IMR-90 (cell line): ENCODE results near the gene ZNF282. TPM values are rescaled to one million over a fixed set of nuclear protein-coding genes. Genes with fewer than 3 reads are reported as not detected.

Source experiments
- ATAC-seq: fragments of 200-7000 bp; cut with Tn5 transposase; 2 replicates; pipeline ENCODE4 v1.9.1; 2020; ENCODE audit warnings: low read depth, mild to moderate bottlenecking, moderate library complexity
- BruUV-seq: library from RNA; stranded (reverse); fragments of 400-500 nt; replicated peaks from 2 replicates; lab custom pipeline; 2021; lab: Mats Ljungman, UMichigan
- CTCF ChIA-PET: fragments of 300-600 bp; formaldehyde crosslinking; extraction: SDS; loops from one replicate; lab custom pipeline; 2021; ENCODE audit warnings: antibody characterized with exemption; lab: Yijun Ruan, JAX
- POLR2A ChIA-PET: fragments of 300-600 bp; sonication (Branson Sonifier 250); formaldehyde crosslinking; loops from one replicate; lab custom pipeline; 2022; ENCODE audit warnings: antibody characterized with exemption; ENCODE audit not compliant: unreplicated experiment; lab: Charles Lee
- DNase-seq: peaks from one replicate; pipeline ENCODE4 v3.0.0; 2013
- H2AFZ ChIP-seq: replicated peaks from 2 replicates; pipeline ENCODE3; 2013; ENCODE audit warnings: low read length, mild to moderate bottlenecking; ENCODE audit not compliant: poor library complexity
- H2AK5ac ChIP-seq: 2 replicates; pipeline ENCODE4 v1.6.1; 2013; ENCODE audit warnings: low read depth, low read length, inconsistent platforms
- H2AK9ac ChIP-seq: replicated peaks from 2 replicates; pipeline ENCODE3; 2013; ENCODE audit warnings: mild to moderate bottlenecking, low read depth, low read length, moderate library complexity; ENCODE audit not compliant: poor library complexity
- H2BK120ac ChIP-seq: 2 replicates; pipeline ENCODE4 v1.6.1; 2013; ENCODE audit warnings: low read depth, low read length, inconsistent platforms
- H2BK15ac ChIP-seq: 3 replicates; pipeline ENCODE4 v1.6.1; 2013; ENCODE audit warnings: low read depth, low read length, inconsistent platforms
- H2BK20ac ChIP-seq: 2 replicates; pipeline ENCODE4 v1.6.1; 2013; ENCODE audit warnings: low read depth, mild to moderate bottlenecking, inconsistent platforms, low read length, moderate library complexity
- H2BK5ac ChIP-seq: 2 replicates; pipeline ENCODE4 v1.6.1; 2013; ENCODE audit warnings: mild to moderate bottlenecking, low read depth, low read length, inconsistent platforms; ENCODE audit not compliant: poor library complexity, severe bottlenecking
- H3K14ac ChIP-seq: replicated peaks from 2 replicates; pipeline ENCODE4 v1.6.1; 2013; ENCODE audit warnings: low read depth, low read length, inconsistent platforms
- H3K18ac ChIP-seq: 2 replicates; pipeline ENCODE4 v1.6.1; 2013; ENCODE audit warnings: low read depth, low read length, control low read depth
- H3K23ac ChIP-seq: 2 replicates; pipeline ENCODE4 v1.6.1; 2013; ENCODE audit warnings: low read depth, low read length, inconsistent platforms
- H3K27ac ChIP-seq: 2 replicates; pipeline ENCODE4 v1.5.1; 2013; ENCODE audit warnings: mild to moderate bottlenecking, control low read depth, low read length; ENCODE audit not compliant: insufficient read depth
- H3K27me3 ChIP-seq: 2 replicates; pipeline ENCODE4 v1.6.1; 2013; ENCODE audit warnings: low read length; ENCODE audit not compliant: control insufficient read depth, insufficient read depth
- H3K36me3 ChIP-seq: 2 replicates; pipeline ENCODE4 v1.6.1; 2013; ENCODE audit warnings: low read length, mixed read lengths; ENCODE audit not compliant: control insufficient read depth, insufficient read depth
- H3K4ac ChIP-seq: 2 replicates; pipeline ENCODE4 v1.6.1; 2013; ENCODE audit warnings: low read depth, low read length, inconsistent platforms
- H3K4me1 ChIP-seq: 2 replicates; pipeline ENCODE4 v1.6.1; 2013; ENCODE audit warnings: low read length, mixed read lengths; ENCODE audit not compliant: control insufficient read depth, insufficient read depth
- H3K4me2 ChIP-seq: 2 replicates; pipeline ENCODE4 v1.6.1; 2013; ENCODE audit warnings: low read depth, mild to moderate bottlenecking, control low read depth, low read length, moderate library complexity
- H3K4me3 ChIP-seq: 2 replicates; pipeline ENCODE4 v1.5.1; 2013; ENCODE audit warnings: low read depth, mild to moderate bottlenecking, control low read depth, low read length, moderate library complexity; ENCODE audit not compliant: insufficient read depth
- H3K56ac ChIP-seq: 2 replicates; pipeline ENCODE4 v1.6.1; 2013; ENCODE audit warnings: low read length, inconsistent platforms; ENCODE audit not compliant: insufficient read depth; ENCODE audit errors: extremely low read depth
- H3K79me1 ChIP-seq, 2 experiments: 2 replicates each; pipeline ENCODE4 v1.6.1; 2013; ENCODE audit warnings: low read length in 2 of 2, inconsistent platforms in 1 of 2, low read depth in 1 of 2
- H3K9ac ChIP-seq: 2 replicates; pipeline ENCODE4 v1.6.1; 2013; ENCODE audit warnings: low read depth, low read length, control low read depth
- H3K9me1 ChIP-seq: 2 replicates; pipeline ENCODE4 v1.6.1; 2013; ENCODE audit warnings: low read length, inconsistent platforms; ENCODE audit not compliant: insufficient read depth
- H3K9me3 ChIP-seq: 2 replicates; pipeline ENCODE4 v1.6.1; 2013; ENCODE audit warnings: low read length; ENCODE audit not compliant: control insufficient read depth, insufficient read depth
- H4K20me1 ChIP-seq: 2 replicates; pipeline ENCODE4 v1.6.1; 2013; ENCODE audit warnings: low read length, inconsistent platforms; ENCODE audit not compliant: insufficient read depth
- H4K5ac ChIP-seq: 2 replicates; pipeline ENCODE4 v1.6.1; 2013; ENCODE audit warnings: mild to moderate bottlenecking, low read depth, low read length, control low read depth
- H4K8ac ChIP-seq, 2 experiments: 2 replicates each; pipeline ENCODE4 v1.6.1; 2013; ENCODE audit warnings: low read depth in 2 of 2, low read length in 2 of 2, control low read depth in 1 of 2, inconsistent platforms in 1 of 2
- H4K91ac ChIP-seq: 2 replicates; pipeline ENCODE4 v1.6.1; 2013; ENCODE audit warnings: low read depth, low read length, inconsistent platforms; ENCODE audit not compliant: insufficient read depth
- BHLHE40 ChIP-seq: fragments of 150-350 bp; IDR thresholded peaks from 2 replicates; pipeline ENCODE4 v1.6.1; 2016; ENCODE audit warnings: mild to moderate bottlenecking, low read depth, low read length
- CEBPB ChIP-seq: IDR thresholded peaks from 2 replicates; pipeline ENCODE4 v1.6.1; 2012; ENCODE audit warnings: low read depth, low read length, improper control_type of control experiment
- CHD1 ChIP-seq: IDR thresholded peaks from 2 replicates; pipeline ENCODE4 v1.6.1; 2012; ENCODE audit warnings: low read depth, low read length, improper control_type of control experiment
- CTCF ChIP-seq: conservative IDR thresholded peaks from 2 replicates; pipeline ENCODE4 v1.5.1; 2012; ENCODE audit warnings: mild to moderate bottlenecking, low read depth, low read length, improper control_type of control experiment
- ELK1 ChIP-seq: fragments of 150-350 bp; IDR thresholded peaks from 2 replicates; pipeline ENCODE4 v1.6.1; 2016; ENCODE audit warnings: low read depth, mild to moderate bottlenecking, low read length, moderate library complexity, borderline replicate concordance
- FOS ChIP-seq: fragments of 150-350 bp; IDR thresholded peaks from 2 replicates; pipeline ENCODE4 v1.6.1; 2016; ENCODE audit warnings: low read depth, low read length
- MAFK ChIP-seq: IDR thresholded peaks from 2 replicates; pipeline ENCODE4 v1.6.1; 2012; ENCODE audit warnings: low read depth, low read length, improper control_type of control experiment
- MAZ ChIP-seq: IDR thresholded peaks from 2 replicates; pipeline ENCODE4 v1.6.1; 2012; ENCODE audit warnings: low read depth, mild to moderate bottlenecking, low read length, improper control_type of control experiment, moderate library complexity, borderline replicate concordance
- MXI1 ChIP-seq: IDR thresholded peaks from 2 replicates; pipeline ENCODE4 v1.6.1; 2012; ENCODE audit warnings: low read depth, mild to moderate bottlenecking, low read length, moderate library complexity, borderline replicate concordance
- POLR2A ChIP-seq: IDR thresholded peaks from 2 replicates; pipeline ENCODE4 v1.6.1; 2012; ENCODE audit warnings: mild to moderate bottlenecking, low read depth, low read length
- RCOR1 ChIP-seq: IDR thresholded peaks from 2 replicates; pipeline ENCODE4 v1.6.1; 2012; ENCODE audit warnings: mild to moderate bottlenecking, low read length, improper control_type of control experiment; ENCODE audit not compliant: insufficient replicate concordance
- RFX5 ChIP-seq: IDR thresholded peaks from 2 replicates; pipeline ENCODE4 v1.8.0; 2012; ENCODE audit warnings: low read depth, mild to moderate bottlenecking, low read length, moderate library complexity
- SMC3 ChIP-seq: fragments of 150-350 bp; IDR thresholded peaks from 2 replicates; pipeline ENCODE4 v1.6.1; 2016; ENCODE audit warnings: low read depth, mild to moderate bottlenecking, antibody characterized with exemption, low read length, moderate library complexity
- USF2 ChIP-seq: fragments of 150-350 bp; IDR thresholded peaks from 2 replicates; pipeline ENCODE4 v1.6.1; 2017; ENCODE audit warnings: mild to moderate bottlenecking, antibody characterized with exemption, low read length, low read depth
- WGBS, 2 experiments: methylation state at CpG; one replicate each; pipeline versions ENCODE4 v1.1.5 to v1.1.7; 2013; ENCODE audit warnings: missing lambda C conversion rate in 2 of 2; ENCODE audit not compliant: insufficient read length in 1 of 2; ENCODE audit errors: extremely low coverage in 2 of 2; 5-methylcytosine and 5-hydroxymethylcytosine counted together
- dilution Hi-C: fragments of 300-500 bp; cut with HindIII; formaldehyde crosslinking; loops from one replicate; pipeline ENCODE4 v1.14.3; 2018; ENCODE audit warnings: low sequenced_read_pairs; ENCODE audit not compliant: unreplicated experiment
- in situ Hi-C: fragments of 300-500 bp; cut with MboI; formaldehyde crosslinking; loops from 3 replicates; pipeline ENCODE4 v1.14.3; 2019; ENCODE audit warnings: low sequenced_read_pairs, inconsistent platforms, mixed read lengths
- intact Hi-C: fragments of 100-400 bp; cut with micrococcal nuclease; formaldehyde crosslinking; loops from 2 replicates; pipeline ENCODE4 v1.10.0; 2022
- polyA plus RNA-seq, 3 experiments: library from polyadenylated mRNA; depleted of rRNA; stranded (reverse); fragments of >200 nt; gene quantifications; 2 replicates each; pipeline ENCODE4 v1.2.3, GENCODE V29; 2012; ENCODE audit warnings: low replicate concordance in 1 of 3
- total RNA-seq: library from RNA; depleted of rRNA; stranded (reverse); fragments of >200 nt; gene quantifications from 2 replicates; pipeline ENCODE4 v1.2.3, GENCODE V29; 2012

The ZNF282 gene
- total and polyA plus RNA-seq, 2 of the 4 experiments (the other 2 are of a cell fraction) = 7.2 to 11.9 TPM

GRCh38 chr7:149209518-149210269 lies 14.3 kb downstream of the ZNF282 start:
- Histone ChIP-seq H3K4me3 (no peak overlapping the region), H3K23ac (no peak overlapping the region), H3K27me3 (no peaks in the 10 kb centered on the region), H3K56ac (no peak overlapping the region), H3K18ac (no peak overlapping the region), H3K79me1 (peaks cover 16 to 35% of the 10 kb centered on the region in 2 experiments), H2AK9ac (no peak overlapping the region), H2BK5ac (no peak overlapping the region), H3K27ac (no peak overlapping the region), H3K4ac (no peak overlapping the region), H3K9ac (no peak overlapping the region), H3K4me2 (no peak overlapping the region), H3K9me3 (no peaks in the 10 kb centered on the region), H3K36me3 (peaks cover 75% of the 10 kb centered on the region), H2AK5ac (no peak overlapping the region), H4K5ac (no peak overlapping the region), H4K8ac (no peak overlapping the region), H4K20me1 (no peaks in the 10 kb centered on the region; the same call in 1 of the 2 replicates), H3K14ac (no peak overlapping the region), H2BK15ac (no peak overlapping the region), H4K91ac (no peak overlapping the region), H2AFZ (no peak overlapping the region), H3K4me1 (no peaks in the 10 kb centered on the region), H2BK20ac (no peak overlapping the region), H2BK120ac (no peak overlapping the region), H3K9me1 (peaks cover 11% of the 10 kb centered on the region; the same call in 1 of the 2 replicates)
- BruUV-seq = no TSS peak
- 100% methylated on average over 3 of the region's 7 CpGs; no CpG with 5 or more reads in 1 of the 2 experiments for WGBS, 2 experiments
- ChIA-PET POLR2A (interaction anchor here (0.5 kb wide), 1 partner anchor 24 kb away, joined by 3 read pairs; no protein-coding TSS in a partner anchor), CTCF (no interaction called here)
- DNase-seq (peak; percentile 55), ATAC-seq (peak; percentile 60; the same call in 1 of the 2 replicates)
- intact Hi-C loops (no loop called here), dilution Hi-C loops (no loop called here), in situ Hi-C loops (no loop called here)
- TF ChIP-seq ELK1 (no peak), SMC3 (peak; percentile 37; the same call in 1 of the 2 replicates), CHD1 (no peak), RCOR1 (no peak), MAZ (no peak), BHLHE40 (no peak), USF2 (no peak), RFX5 (no peak), MXI1 (no peak), MAFK (no peak), POLR2A (no peak), CTCF (peak; percentile 54), FOS (no peak), CEBPB (no peak)
